Endothelial cell (in vitro differentiated cells): Measurements from ENCODE around the gene PACRG. TPM values are rescaled to one million over a fixed set of nuclear protein-coding genes. Genes with fewer than 3 reads are reported as not detected.

Experiments
- DNase-seq: peaks from one replicate; pipeline ENCODE4 v3.0.0; 2021; ENCODE audit warnings: low spot score
- H3K27ac Mint-ChIP-seq: one replicate; pipeline ENCODE4 v1.8.0; 2021; ENCODE audit warnings: mixed read lengths, inconsistent platforms; ENCODE audit not compliant: unreplicated experiment
- H3K27me3 Mint-ChIP-seq: one replicate; pipeline ENCODE4 v1.8.0; 2021; ENCODE audit warnings: mild to moderate bottlenecking, moderate library complexity, mixed read lengths, inconsistent platforms; ENCODE audit not compliant: unreplicated experiment
- H3K36me3 Mint-ChIP-seq: one replicate; pipeline ENCODE4 v1.8.0; 2021; ENCODE audit warnings: mild to moderate bottlenecking, low read depth, mixed read lengths, inconsistent platforms; ENCODE audit not compliant: unreplicated experiment
- H3K4me1 Mint-ChIP-seq: one replicate; pipeline ENCODE4 v1.8.0; 2021; ENCODE audit warnings: mild to moderate bottlenecking, mixed read lengths, inconsistent platforms; ENCODE audit not compliant: unreplicated experiment
- H3K4me3 Mint-ChIP-seq: one replicate; pipeline ENCODE4 v1.8.0; 2021; ENCODE audit warnings: mild to moderate bottlenecking, mixed read lengths, inconsistent platforms; ENCODE audit not compliant: unreplicated experiment
- H3K9me3 Mint-ChIP-seq: one replicate; pipeline ENCODE4 v1.8.0; 2021; ENCODE audit warnings: mixed read lengths, inconsistent platforms; ENCODE audit not compliant: unreplicated experiment
- CTCF ChIP-seq: fragments of 200-600 bp; sonication (generic); IDR thresholded peaks from one replicate; pipeline ENCODE4 v1.5.0; 2021; ENCODE audit warnings: antibody characterized with exemption; ENCODE audit not compliant: unreplicated experiment
- total RNA-seq: library from RNA; stranded (reverse); fragmentation: NEBNext Ultra II Directional; extraction: Animal tissue kit (Norgen Biotek cat#: 25700); gene quantifications from one replicate; pipeline ENCODE4 v1.2.1, GENCODE V29; 2021; ENCODE audit not compliant: unreplicated experiment

Gene PACRG
- total RNA-seq, 1 donor from 2014 or later = 1.1 TPM

GRCh38 chr6:163302747-163303146, 575.0 kb downstream of the PACRG start:
- no peaks in the 10 kb centered on the region for H3K27me3 Mint-ChIP-seq
- no peak for DNase-seq
- TF ChIP-seq CTCF = no peak
- no peak overlapping the region for H3K4me3 Mint-ChIP-seq
- peaks cover 4% of the 10 kb centered on the region for H3K4me1 Mint-ChIP-seq
- no peaks in the 10 kb centered on the region for H3K36me3 Mint-ChIP-seq
- no peaks in the 10 kb centered on the region for H3K9me3 Mint-ChIP-seq
- H3K27ac Mint-ChIP-seq = no peak overlapping the region

DNA sequence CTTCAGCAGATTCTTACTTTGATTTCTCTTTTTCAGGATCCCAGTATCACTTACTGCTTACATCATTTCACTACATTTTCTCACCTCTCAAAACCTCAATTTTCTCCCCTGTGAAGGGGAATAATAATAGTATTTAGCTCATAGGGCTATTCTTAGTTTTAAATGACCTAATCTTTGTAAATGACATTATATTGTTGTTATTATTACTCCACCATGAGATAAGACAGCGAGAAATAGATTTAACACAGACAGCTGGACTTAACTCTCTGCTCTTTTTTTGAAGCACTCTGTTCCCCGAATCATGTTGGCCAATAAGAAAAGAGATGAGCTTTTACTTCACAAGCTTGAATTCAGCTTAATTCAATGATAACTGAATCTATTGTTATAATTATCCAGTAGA, 578.2 kb downstream of the PACRG start:
- H3K4me3 Mint-ChIP-seq = no peak overlapping the region
- no peak for TF ChIP-seq CTCF
- peaks cover 12% of the 10 kb centered on the region for H3K4me1 Mint-ChIP-seq
- DNase-seq = no peak
- no peaks in the 10 kb centered on the region for H3K36me3 Mint-ChIP-seq
- no peak overlapping the region for H3K27ac Mint-ChIP-seq
- H3K9me3 Mint-ChIP-seq = no peaks in the 10 kb centered on the region
- no peaks in the 10 kb centered on the region for H3K27me3 Mint-ChIP-seq

DNA sequence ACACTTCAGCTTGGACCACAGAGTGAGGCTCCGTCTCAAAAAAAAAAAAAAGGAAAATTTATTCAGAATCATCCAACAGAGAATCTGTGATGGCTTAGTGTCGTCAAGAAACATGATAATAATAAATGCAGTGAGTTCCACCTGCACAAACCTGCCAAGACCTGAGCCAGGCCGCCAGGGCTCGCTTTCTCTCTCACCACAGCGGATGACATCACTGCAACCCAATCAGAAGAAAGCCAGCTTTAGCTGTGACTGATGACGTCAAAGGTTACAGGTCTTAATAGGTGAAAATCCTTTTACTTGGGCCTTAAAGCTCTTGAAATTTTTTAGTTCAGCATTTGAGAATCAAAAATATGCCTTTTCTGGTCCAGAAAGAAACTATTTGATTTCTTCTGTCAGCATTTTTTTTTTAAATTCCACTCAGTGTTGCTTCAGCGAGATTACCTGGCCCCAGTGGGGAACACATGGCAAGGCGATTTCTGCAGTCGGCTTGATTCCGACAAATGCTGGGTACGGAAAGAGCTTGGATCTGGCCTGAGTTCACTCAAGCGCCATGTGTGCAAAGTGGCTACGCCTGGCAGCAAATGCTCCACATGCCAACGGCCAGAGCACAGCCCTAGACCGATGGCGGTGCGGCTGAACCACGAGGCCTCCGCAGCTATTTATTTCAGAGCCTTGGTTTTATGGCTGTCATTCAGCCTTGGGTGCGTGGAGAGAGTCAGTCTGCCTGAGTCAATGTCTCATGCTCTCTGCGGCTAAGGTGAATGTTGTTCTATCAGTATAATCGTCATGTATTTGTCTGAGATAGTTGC, 581.1 kb downstream of the PACRG start:
- H3K36me3 Mint-ChIP-seq = no peaks in the 10 kb centered on the region
- H3K9me3 Mint-ChIP-seq = no peaks in the 10 kb centered on the region
- peaks cover 12% of the 10 kb centered on the region for H3K4me1 Mint-ChIP-seq
- H3K27ac Mint-ChIP-seq = no peak overlapping the region
- no peak for TF ChIP-seq CTCF
- no peak for DNase-seq
- H3K4me3 Mint-ChIP-seq = no peak overlapping the region
- no peaks in the 10 kb centered on the region for H3K27me3 Mint-ChIP-seq

- no peak overlapping the region for H3K4me3 Mint-ChIP-seq
- no peaks in the 10 kb centered on the region for H3K9me3 Mint-ChIP-seq
- H3K36me3 Mint-ChIP-seq = no peaks in the 10 kb centered on the region
- no peak for DNase-seq
- TF ChIP-seq CTCF = no peak
- H3K27ac Mint-ChIP-seq = no peak overlapping the region
- H3K27me3 Mint-ChIP-seq = no peaks in the 10 kb centered on the region
- peaks cover 9% of the 10 kb centered on the region for H3K4me1 Mint-ChIP-seq
Measured at GRCh38 chr6:163309491-163310026, 581.8 kb downstream of the PACRG start.
